Thyroid gland (tissue), 4 donors: ENCODE results near the gene BLOC1S5. TPM values are rescaled to one million over a fixed set of nuclear protein-coding genes. Genes with fewer than 3 reads are reported as not detected.

Experiments
- DNase-seq, 2 donors: peaks; one replicate each; pipeline ENCODE4 v3.0.0-alpha.2; 2019
- H3K27ac ChIP-seq, 3 donors: fragments of 200-600 bp; sonication (generic); 1 replicate in 2 of 3; 2 replicates in 1 of 3; pipeline ENCODE4 v1.5.1; 2016 to 2019; ENCODE audit warnings: mild to moderate bottlenecking in 1 of 3, moderate library complexity in 1 of 3
- H3K27me3 ChIP-seq: fragments of 200-600 bp; sonication (generic); one replicate; pipeline ENCODE4 v1.5.1; 2019
- H3K36me3 ChIP-seq, 2 donors: fragments of 200-600 bp; sonication (generic); one replicate each; pipeline ENCODE4 v1.5.1; 2016 to 2019
- H3K4me1 ChIP-seq, 2 donors: fragments of 200-600 bp; sonication (generic); one replicate each; pipeline ENCODE4 v1.5.1; 2017 to 2019
- H3K4me3 ChIP-seq, 3 donors: fragments of 200-600 bp; sonication (generic); replicated peaks in 1 of 3; 1 replicate in 2 of 3; 2 replicates in 1 of 3; pipeline ENCODE4 v1.5.1; 2016; ENCODE audit warnings: mild to moderate bottlenecking in 1 of 3
- H3K9me3 ChIP-seq: fragments of 200-600 bp; sonication (generic); one replicate; pipeline ENCODE4 v1.5.1; 2017
- CTCF ChIP-seq, 6 experiments: fragments of 200-600 bp in 3 of 6; fragments of 450-650 bp in 3 of 6; sonication (generic) in 3 of 6; IDR thresholded peaks; one replicate each; pipeline ENCODE4 v1.5.1; 2016 to 2019; ENCODE audit warnings: antibody characterized with exemption in 6 of 6, mild to moderate bottlenecking in 2 of 6, inconsistent platforms in 1 of 6, moderate library complexity in 1 of 6
- POLR2A ChIP-seq, 2 donors: fragments of 450-650 bp; IDR thresholded peaks; one replicate each; pipeline ENCODE4 v1.6.1; 2017; ENCODE audit warnings: antibody characterized with exemption in 2 of 2, mild to moderate bottlenecking in 2 of 2, moderate library complexity in 1 of 2
- WGBS, 2 donors: methylation state at CpG; one replicate each; pipeline ENCODE4 v1.1.5; 2017; 5-methylcytosine and 5-hydroxymethylcytosine counted together
- intact Hi-C: fragments of 100-400 bp; cut with DNase I; formaldehyde crosslinking; loops from one replicate; pipeline ENCODE4 v1.15.1; 2023
- total RNA-seq, 4 donors: library from RNA; depleted of rRNA; stranded (reverse); fragments of >200 nt; gene quantifications; one replicate each; pipeline ENCODE4 v1.2.3, GENCODE V29; 2016

The BLOC1S5 gene
- total RNA-seq, 4 donors from 2014 or later: 15.2 to 27.7 (median 19.9) TPM

GRCh38 chr6:8108759-8109539, 44.8 kb upstream of the BLOC1S5 start:
- Histone ChIP-seq H3K9me3 (no peaks in the 10 kb centered on the region), H3K36me3 (no peaks in the 10 kb centered on the region), H3K27ac (no peak overlapping the region), H3K27me3 (no peaks in the 10 kb centered on the region), H3K4me1 (no peaks in the 10 kb centered on the region), H3K4me3 (no peak overlapping the region)
- no peak for DNase-seq
- intact Hi-C loops: no loop called here
- WGBS, 2 donors: 74 to 77% methylated on average over 12 to 13 of the region's 13 CpGs
- TF ChIP-seq CTCF (IDR thresholded peaks at IDR 0.05): no peak

- no peak for TF ChIP-seq POLR2A (IDR thresholded peaks at IDR 0.05)
- no peak for TF ChIP-seq CTCF (IDR thresholded peaks at IDR 0.05)
- WGBS, 2 donors: 66 to 84% methylated on average over 4 of the region's 4 CpGs
- intact Hi-C loops: no loop called here
- DNase-seq: no peak
- H3K36me3 ChIP-seq: no peaks in the 10 kb centered on the region
- no peaks in the 10 kb centered on the region for H3K9me3 ChIP-seq
- no peaks in the 10 kb centered on the region for H3K27me3 ChIP-seq
- H3K27ac ChIP-seq: no peak overlapping the region
- no peaks in the 10 kb centered on the region for H3K4me1 ChIP-seq
- no peak overlapping the region for H3K4me3 ChIP-seq
These were observed 44.0 kb upstream of the BLOC1S5 start for GRCh38 chr6:8108031-8108660.

- no peak for DNase-seq
- Histone ChIP-seq H3K9me3 (no peaks in the 10 kb centered on the region), H3K4me3 (no peak overlapping the region), H3K27ac (no peak overlapping the region), H3K4me1 (peaks cover 6 to 8% of the 10 kb centered on the region in 2 donors), H3K36me3 (no peaks in the 10 kb centered on the region), H3K27me3 (no peaks in the 10 kb centered on the region)
- TF ChIP-seq CTCF (IDR thresholded peaks at IDR 0.05): no peak
- TF ChIP-seq POLR2A (IDR thresholded peaks at IDR 0.05): no peak
- intact Hi-C loops: no loop called here
These were observed 41.6 kb upstream of the BLOC1S5 start for GRCh38 chr6:8105791-8106190.

- no peak overlapping the region for H3K27ac ChIP-seq
- H3K4me1 ChIP-seq: peaks cover 6 to 8% of the 10 kb centered on the region in 2 donors
- H3K27me3 ChIP-seq: no peaks in the 10 kb centered on the region
- TF ChIP-seq POLR2A (IDR thresholded peaks at IDR 0.05) (no peak), CTCF (IDR thresholded peaks at IDR 0.05) (no peak)
- H3K4me3 ChIP-seq: no peak overlapping the region
- H3K36me3 ChIP-seq: no peaks in the 10 kb centered on the region
- intact Hi-C loops: no loop called here
- DNase-seq: no peak
- H3K9me3 ChIP-seq: no peaks in the 10 kb centered on the region
These were observed 39.5 kb upstream of the BLOC1S5 start for GRCh38 chr6:8103726-8104125.
